SK-N-SH (cell line): ENCODE results near the gene ARHGAP10. TPM values are rescaled to one million over a fixed set of nuclear protein-coding genes. Genes with fewer than 3 reads are reported as not detected.

Experiments
- CTCF ChIA-PET: fragments of 300-600, 350-600 bp; formaldehyde crosslinking; extraction: SDS; loops from one replicate; lab custom pipeline; 2021; lab: Yijun Ruan, JAX
- POLR2A ChIA-PET: fragments of 350-600 bp; sonication (Branson Sonifier 250); formaldehyde crosslinking; extraction: SDS; loops from one replicate; lab custom pipeline; 2020; ENCODE audit warnings: antibody characterized with exemption, inconsistent platforms; lab: Yijun Ruan, JAX
- DNase-seq: peaks from one replicate; pipeline ENCODE4 v3.0.0; 2012
- H2AFZ ChIP-seq: fragments of 200-600 bp; sonication (generic); 2 replicates; pipeline ENCODE4 v1.8.1; 2016; ENCODE audit warnings: antibody characterized with exemption, mild to moderate bottlenecking, low read depth
- H3F3A ChIP-seq: fragments of 200-600 bp; sonication (generic); replicated peaks from 2 replicates; pipeline ENCODE3; 2016; ENCODE audit warnings: antibody characterized with exemption, mild to moderate bottlenecking; ENCODE audit not compliant: insufficient read depth
- H3K27ac ChIP-seq, 2 experiments: fragments of 200-500 bp in 1 of 2; fragments of 200-600 bp in 1 of 2; sonication (Bioruptor generic) in 1 of 2; sonication (generic), shearing (Covaris generic) in 1 of 2; 2 replicates each; pipeline versions ENCODE4 v1.5.1 to v1.6.1; 2014 to 2016; ENCODE audit warnings: low read depth in 2 of 2, inconsistent platforms in 1 of 2, low read length in 1 of 2, mild to moderate bottlenecking in 1 of 2, mixed read lengths in 1 of 2
- H3K27me3 ChIP-seq: fragments of 200-600 bp; sonication (generic), shearing (Covaris generic); 2 replicates; pipeline ENCODE4 v1.6.1; 2016; ENCODE audit warnings: mixed run types; ENCODE audit not compliant: insufficient read depth
- H3K36me3 ChIP-seq, 2 experiments: fragments of 200-500 bp in 1 of 2; fragments of 200-600 bp in 1 of 2; sonication (Bioruptor generic) in 1 of 2; sonication (generic) in 1 of 2; replicated peaks in 1 of 2; 2 replicates each; pipeline versions ENCODE3 to v1.5.1; 2014 to 2016; ENCODE audit warnings: low read length in 1 of 2, mild to moderate bottlenecking in 1 of 2; ENCODE audit not compliant: insufficient read depth in 2 of 2, control insufficient read depth in 1 of 2
- H3K4me1 ChIP-seq, 2 experiments: fragments of 200-500 bp in 1 of 2; fragments of 200-600 bp in 1 of 2; sonication (Bioruptor generic) in 1 of 2; sonication (generic), shearing (Covaris generic) in 1 of 2; 2 replicates each; pipeline versions ENCODE4 v1.5.1 to v1.6.1; 2014 to 2016; ENCODE audit warnings: low read depth in 1 of 2, low read length in 1 of 2, mixed run types in 1 of 2; ENCODE audit not compliant: insufficient read depth in 2 of 2, control insufficient read depth in 1 of 2
- H3K4me2 ChIP-seq: fragments of 200-600 bp; sonication (generic), shearing (Covaris generic); 2 replicates; pipeline ENCODE4 v1.6.1; 2017; ENCODE audit warnings: mixed run types
- H3K4me3 ChIP-seq, 2 experiments: fragments of 200-500 bp in 1 of 2; fragments of 200-600 bp in 1 of 2; sonication (Bioruptor generic) in 1 of 2; sonication (generic), shearing (Covaris generic) in 1 of 2; 2 replicates each; pipeline versions ENCODE4 v1.5.1 to v1.8.1; 2014 to 2016; ENCODE audit warnings: low read depth in 2 of 2, inconsistent platforms in 1 of 2, low read length in 1 of 2, mild to moderate bottlenecking in 1 of 2, mixed read lengths in 1 of 2, moderate library complexity in 1 of 2
- H3K79me2 ChIP-seq: fragments of 200-600 bp; sonication (generic); 2 replicates; pipeline ENCODE4 v1.8.1; 2017; ENCODE audit warnings: mild to moderate bottlenecking; ENCODE audit not compliant: insufficient read depth
- H3K9ac ChIP-seq: fragments of 200-600 bp; sonication (generic); 2 replicates; pipeline ENCODE4 v1.6.1; 2017; ENCODE audit warnings: mixed run types
- H3K9me2 ChIP-seq: fragments of 200-600 bp; sonication (generic); 2 replicates; pipeline ENCODE4 v1.6.1; 2017; ENCODE audit warnings: mixed run types
- H3K9me3 ChIP-seq: fragments of 200-600 bp; sonication (generic); 2 replicates; pipeline ENCODE4 v1.6.1; 2017; ENCODE audit warnings: mixed run types, mild to moderate bottlenecking, moderate library complexity
- H4K20me1 ChIP-seq: fragments of 200-600 bp; sonication (generic); 2 replicates; pipeline ENCODE4 v1.6.1; 2017; ENCODE audit warnings: mild to moderate bottlenecking, mixed run types; ENCODE audit not compliant: insufficient read depth
- EP300 ChIP-seq, 2 experiments: IDR thresholded peaks; 2 replicates each; pipeline versions ENCODE4 v1.4.0 to v1.6.1; 2012; ENCODE audit warnings: borderline replicate concordance in 1 of 2, low read depth in 1 of 2, low read length in 1 of 2
- FOXJ3 ChIP-seq: sonication (generic); formaldehyde crosslinking; IDR thresholded peaks from 2 replicates; pipeline ENCODE4 v1.5.1; 2020; ENCODE audit warnings: mild to moderate bottlenecking, missing genetic modification reagents
- GABPA ChIP-seq: IDR thresholded peaks from 2 replicates; pipeline ENCODE4 v1.4.0; 2012; ENCODE audit warnings: low read depth, mild to moderate bottlenecking
- NFIC ChIP-seq: IDR thresholded peaks from 2 replicates; pipeline ENCODE4 v1.4.0; 2012; ENCODE audit warnings: borderline replicate concordance
- RAD21 ChIP-seq: IDR thresholded peaks from 2 replicates; pipeline ENCODE4 v1.6.1; 2012; ENCODE audit warnings: mild to moderate bottlenecking, low read length
- RCOR1 ChIP-seq: fragments of 150-350 bp; IDR thresholded peaks from 2 replicates; pipeline ENCODE4 v1.6.1; 2017; ENCODE audit warnings: antibody characterized with exemption, low read length
- REST ChIP-seq: IDR thresholded peaks from 2 replicates; pipeline ENCODE4 v1.6.1; 2012; ENCODE audit warnings: mild to moderate bottlenecking, low read depth, low read length, moderate library complexity
- TCF12 ChIP-seq: IDR thresholded peaks from 2 replicates; pipeline ENCODE4 v1.4.0; 2012
- WGBS: methylation state at CpG from one replicate; pipeline ENCODE4 v1.1.6; 2017; ENCODE audit warnings: low lambda C conversion rate; 5-methylcytosine and 5-hydroxymethylcytosine counted together
- polyA plus RNA-seq, 3 experiments: library from polyadenylated mRNA; depleted of rRNA; stranded (reverse); fragments of >200 nt; gene quantifications; 2 replicates each; pipeline ENCODE4 v1.2.3, GENCODE V29; 2012
- TF ChIP-seq, protein P1 (sequence below): fragments of 150-350 bp; IDR thresholded peaks from 2 replicates; pipeline ENCODE4 v1.6.1; 2016; ENCODE audit warnings: mild to moderate bottlenecking, low read depth, low read length

The ARHGAP10 gene
- polyA plus RNA-seq, 1 of the 3 experiments (the other 2 are of a cell fraction): 15.1 TPM

DNA sequence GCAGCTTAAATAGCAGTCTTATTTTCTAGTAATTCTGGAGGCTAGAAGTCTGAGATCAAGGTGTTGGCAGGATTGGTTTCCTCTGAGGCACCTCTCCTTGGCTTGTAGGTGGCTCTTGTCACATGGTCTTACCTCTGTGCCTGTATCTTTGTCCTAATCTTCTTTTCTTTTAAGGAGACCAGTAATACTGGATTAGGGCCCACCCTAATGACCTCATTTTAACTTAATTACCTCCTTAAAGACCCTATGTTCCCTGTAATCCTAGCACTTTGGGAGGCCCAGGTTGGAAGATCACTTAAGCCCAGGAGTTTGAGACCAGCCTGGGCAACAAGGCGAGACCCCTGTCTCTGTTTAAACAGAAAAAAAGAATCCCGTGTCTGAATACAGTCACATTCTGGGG, 38.9 kb downstream of the ARHGAP10 start:
- Histone ChIP-seq H3K4me2 (no peak overlapping the region), H3K36me3 (no peaks in the 10 kb centered on the region), H3K4me3 (no peak overlapping the region), H3K9me3 (no peaks in the 10 kb centered on the region), H3K4me1 (peaks cover 22 to 47% of the 10 kb centered on the region in 2 experiments), H3F3A (peaks cover 34% of the 10 kb centered on the region), H3K9me2 (no peaks in the 10 kb centered on the region), H3K9ac (no peak overlapping the region), H3K27ac (peak overlapping the region in 1 of 2 experiments; percentile 99; a peak in 1 of 4 replicates), H4K20me1 (no peaks in the 10 kb centered on the region), H3K79me2 (peaks cover 72% of the 10 kb centered on the region), H3K27me3 (no peaks in the 10 kb centered on the region), H2AFZ (no peak overlapping the region)
- CTCF ChIA-PET: interaction anchor here (0.6 to 3.1 kb wide), 2 partner anchors 62 to 96 kb away, joined by 3 to 11 read pairs; no protein-coding TSS in a partner anchor
- 100% methylated on average over 2 of the region's 2 CpGs for WGBS
- DNase-seq: no peak
- POLR2A ChIA-PET: no interaction called here
- TF ChIP-seq RAD21: no peak

GRCh38 chr4:147772056-147772455, 40.2 kb downstream of the ARHGAP10 start:
- Histone ChIP-seq H4K20me1 (no peaks in the 10 kb centered on the region), H3K9ac (peak overlapping the region; percentile 75), H3K27me3 (no peaks in the 10 kb centered on the region), H3K4me3 (peak overlapping the region in 1 of 2 experiments; percentile 20; a peak in 2 of 4 replicates), H3K4me2 (peak overlapping the region; percentile 73), H3K27ac (peak overlapping the region; percentile 74 to 99), H3K9me2 (no peaks in the 10 kb centered on the region), H3K36me3 (no peaks in the 10 kb centered on the region), H2AFZ (no peak overlapping the region), H3K4me1 (peaks cover 28 to 53% of the 10 kb centered on the region in 2 experiments), H3F3A (peaks cover 34% of the 10 kb centered on the region), H3K9me3 (no peaks in the 10 kb centered on the region), H3K79me2 (peaks cover 76% of the 10 kb centered on the region)
- ChIA-PET POLR2A (no interaction called here), CTCF (interaction anchor here (1.7 to 3.1 kb wide), 2 partner anchors 11 to 95 kb away, joined by 4 to 11 read pairs; no protein-coding TSS in a partner anchor)
- WGBS: 83% methylated on average over 6 of the region's 8 CpGs
- no peak for DNase-seq
- TF ChIP-seq, protein P1, sequence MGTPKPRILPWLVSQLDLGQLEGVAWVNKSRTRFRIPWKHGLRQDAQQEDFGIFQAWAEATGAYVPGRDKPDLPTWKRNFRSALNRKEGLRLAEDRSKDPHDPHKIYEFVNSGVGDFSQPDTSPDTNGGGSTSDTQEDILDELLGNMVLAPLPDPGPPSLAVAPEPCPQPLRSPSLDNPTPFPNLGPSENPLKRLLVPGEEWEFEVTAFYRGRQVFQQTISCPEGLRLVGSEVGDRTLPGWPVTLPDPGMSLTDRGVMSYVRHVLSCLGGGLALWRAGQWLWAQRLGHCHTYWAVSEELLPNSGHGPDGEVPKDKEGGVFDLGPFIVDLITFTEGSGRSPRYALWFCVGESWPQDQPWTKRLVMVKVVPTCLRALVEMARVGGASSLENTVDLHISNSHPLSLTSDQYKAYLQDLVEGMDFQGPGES: no peak
- TF ChIP-seq EP300 (IDR thresholded peaks at IDR 0.05; ENCODE audit: borderline replicate concordance in 1 of 2, low read depth in 1 of 2, low read length in 1 of 2): no peak
- no peak for TF ChIP-seq FOXJ3 (CRISPR knock-in tag)
- TF ChIP-seq GABPA: no peak
- TF ChIP-seq TCF12: no peak
- no peak for TF ChIP-seq NFIC
- TF ChIP-seq REST: no peak
- no peak for TF ChIP-seq RCOR1
